Activated T-cell treated with anti-CD3 and anti-CD28 coated beads, Interleukin-2, amount 50 U/mL, for 48 hours (primary cell): ENCODE results near the gene MYMK.

Source experiments
- DNase-seq, 2 experiments: peaks; one replicate each; pipeline ENCODE4 v3.0.0-alpha.2; 2020

MYMK gene

GRCh38 chr9:133496861-133497842 is 27.6 kb downstream of the MYMK start:
- DNase-seq = no peak

GRCh38 chr9:133495327-133496293 is 29.1 kb downstream of the MYMK start:
- no peak for DNase-seq

- no peak for DNase-seq
Observed at GRCh38 chr9:133494636-133495326, 30.0 kb downstream of the MYMK start.

DNA sequence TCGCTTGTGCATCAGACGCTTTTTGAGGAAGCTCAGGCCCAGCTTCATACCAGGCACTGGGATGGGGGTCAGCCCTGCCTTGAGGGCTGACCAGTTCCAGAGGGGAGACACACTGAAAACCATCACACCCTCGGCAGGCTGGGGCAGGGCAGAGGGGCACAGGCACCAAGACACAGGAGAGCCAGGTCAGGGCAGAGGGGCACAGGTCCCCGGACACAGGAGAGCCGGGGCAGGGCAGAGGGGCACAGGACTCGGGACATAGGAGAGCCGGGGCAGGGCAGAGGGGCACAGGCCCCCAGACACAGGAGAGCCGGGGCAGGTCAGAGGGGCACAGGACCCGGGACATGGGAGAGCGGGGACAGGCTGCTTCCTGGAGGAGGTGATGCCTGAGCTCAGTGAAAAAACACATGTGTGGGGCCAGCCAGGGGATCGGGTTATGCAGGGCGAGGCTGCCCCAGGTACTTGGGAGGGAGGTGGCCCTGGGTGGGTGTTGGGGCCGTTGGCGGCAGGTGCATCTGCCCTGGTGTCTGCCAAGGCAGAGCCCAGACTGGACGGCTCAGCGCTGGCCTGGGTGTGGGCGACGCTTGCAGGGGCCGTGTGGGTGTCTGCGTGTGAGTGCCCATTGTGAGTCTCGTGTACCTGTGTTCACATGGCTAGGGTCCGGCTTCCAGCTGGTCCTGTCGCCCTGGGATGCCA is 30.8 kb downstream of the MYMK start:
- DNase-seq = no peak

GRCh38 chr9:133493428-133493827 is 31.3 kb downstream of the MYMK start:
- no peak for DNase-seq

GRCh38 chr9:133492061-133493021 is 32.4 kb downstream of the MYMK start:
- DNase-seq = no peak

- no peak for DNase-seq
Observed at GRCh38 chr9:133491656-133491925, 33.2 kb downstream of the MYMK start.

- DNase-seq = no peak
Observed at GRCh38 chr9:133490865-133491655, 33.7 kb downstream of the MYMK start.

GRCh38 chr9:133490201-133490681 is 34.5 kb downstream of the MYMK start:
- no peak for DNase-seq

- no peak for DNase-seq
Observed at GRCh38 chr9:133489253-133490190, 35.2 kb downstream of the MYMK start.

- DNase-seq = no peak
Observed at GRCh38 chr9:133488686-133489252, 36.0 kb downstream of the MYMK start.

DNA sequence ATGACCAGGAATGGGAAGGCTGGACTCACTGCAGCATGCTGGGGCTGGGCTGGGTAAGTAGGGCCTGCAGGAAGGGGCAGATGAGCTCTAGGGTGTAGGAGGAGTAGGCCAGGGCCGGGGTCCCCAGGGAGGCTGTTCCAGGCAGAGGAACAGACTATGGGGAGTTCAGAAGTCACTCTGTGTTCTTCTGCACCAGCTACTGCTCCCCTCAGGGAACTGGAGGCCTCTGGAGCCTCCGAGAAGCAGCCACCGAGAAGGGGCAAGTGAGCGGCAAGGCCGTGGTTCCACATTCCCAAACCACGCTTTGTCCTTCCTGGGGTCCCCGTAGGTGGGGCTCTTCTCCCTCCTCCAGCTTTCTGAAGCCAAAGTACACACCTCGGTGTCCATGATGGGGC is 37.4 kb downstream of the MYMK start:
- no peak for DNase-seq

DNA sequence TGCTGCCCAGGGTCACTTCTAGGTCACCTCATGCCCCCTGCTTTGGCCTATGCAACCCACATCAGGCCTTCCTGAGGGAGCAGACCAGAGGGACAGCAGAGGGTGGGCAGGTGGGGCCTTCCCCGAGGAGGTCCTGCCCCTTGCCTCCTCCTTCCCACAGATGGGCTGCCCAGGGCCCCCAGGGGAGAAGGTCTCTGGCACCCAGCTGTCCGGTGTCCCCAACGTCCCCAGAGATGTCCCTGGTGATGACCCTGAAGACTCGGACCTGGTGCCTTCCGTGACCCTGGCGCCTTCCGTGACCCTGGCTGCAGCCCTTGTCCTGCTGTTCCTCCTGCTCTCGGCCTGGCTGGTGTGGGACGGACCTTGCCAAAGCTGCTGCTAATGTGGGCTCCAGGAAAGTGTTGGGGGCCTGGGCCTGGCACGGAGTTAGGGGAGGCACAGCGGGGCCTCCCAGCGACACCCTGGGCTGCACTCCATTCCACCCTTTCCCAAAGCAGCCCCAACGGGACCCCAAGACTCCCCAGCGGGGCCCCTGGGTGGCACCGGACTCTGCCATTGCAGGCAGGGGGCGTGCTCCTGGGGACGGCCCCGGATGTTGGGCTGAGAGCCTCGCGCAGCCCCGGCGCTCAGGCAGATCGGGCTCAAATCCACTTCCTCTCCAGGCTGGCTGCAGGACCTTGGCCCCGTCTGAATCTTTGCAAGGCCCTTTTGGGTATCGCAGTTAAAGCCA is 39.1 kb downstream of the MYMK start:
- no peak for DNase-seq

GRCh38 chr9:133484671-133485437 is 39.9 kb downstream of the MYMK start:
- DNase-seq = no peak

DNA sequence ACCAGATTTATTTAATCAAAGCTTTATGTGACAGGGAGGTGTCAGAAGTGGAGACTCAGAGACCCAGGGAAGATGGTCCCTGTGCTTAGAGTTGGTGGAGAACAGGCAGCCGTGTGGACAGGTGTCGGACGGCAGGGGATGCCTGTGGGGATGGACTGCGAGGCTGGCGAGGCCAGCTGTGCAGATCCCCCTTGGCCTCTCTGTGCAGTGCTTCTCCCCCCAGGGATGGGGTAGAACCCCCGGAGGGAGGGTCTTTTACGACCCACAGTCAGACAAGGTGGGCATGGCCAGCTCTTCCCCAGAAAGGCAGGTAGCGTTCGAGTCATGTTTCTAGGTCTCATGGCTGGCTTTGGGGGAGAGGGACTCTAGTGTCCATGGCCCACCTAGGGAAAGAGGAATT is 41.1 kb downstream of the MYMK start:
- no peak for DNase-seq

DNA sequence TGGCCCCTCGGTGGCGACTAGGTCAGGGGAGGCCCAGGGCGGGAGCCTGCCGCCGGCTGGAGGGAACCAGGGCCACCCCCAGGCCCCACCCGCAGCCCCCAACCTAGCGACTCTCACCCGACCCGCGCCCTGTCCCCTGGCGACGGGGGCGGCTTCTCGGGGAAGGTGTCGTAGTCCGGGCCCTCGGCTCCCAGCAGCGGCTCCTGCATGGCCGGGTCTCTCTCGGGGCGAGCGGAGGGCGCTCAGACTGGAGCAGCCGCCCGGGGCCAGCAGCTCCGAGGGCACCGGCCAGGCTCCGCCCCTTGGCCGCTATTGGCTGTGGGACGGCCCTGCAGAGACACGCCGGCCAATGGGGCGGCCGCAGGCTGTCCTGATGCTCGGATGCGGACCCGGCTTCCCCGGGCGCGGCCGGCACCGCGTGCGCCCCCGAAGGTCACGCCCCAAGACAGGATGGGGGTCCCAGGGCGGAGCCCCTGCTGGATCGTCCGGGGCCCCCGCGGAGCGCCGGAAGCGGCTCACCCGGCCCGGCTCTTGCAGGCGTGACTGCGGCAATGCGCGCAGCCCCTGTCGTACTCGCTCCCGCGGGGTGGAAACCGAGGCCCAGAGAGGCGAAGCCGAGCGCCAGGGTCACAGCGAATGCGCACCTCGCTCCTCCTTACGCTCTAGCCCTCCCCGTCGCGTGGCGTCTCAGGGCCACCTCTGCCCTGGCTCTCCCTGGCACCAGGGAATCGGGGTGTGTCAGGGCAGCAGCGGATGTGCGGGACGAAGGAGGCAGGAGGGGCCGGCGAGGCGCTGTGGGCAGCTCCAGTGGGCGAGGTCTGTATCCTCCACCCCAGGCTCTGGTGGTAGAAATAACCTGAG is 45.7 kb downstream of the MYMK start, which contains the start of gene SLC2A6:
Gene SLC2A6 (minus strand): TSS at position 249 of the 861 bp plus-strand sequence. CDS start 40 bp downstream, at position 209.
- DNase-seq = peak; percentile 84 to 89
